H1 (cell line): ENCODE data around the gene ATG7. TPM values are rescaled to one million over a fixed set of nuclear protein-coding genes. Genes with fewer than 3 reads are reported as not detected.

Experiments used
- CTCF ChIA-PET: fragments of 300-600 bp; sonication (Branson Sonifier 250); formaldehyde crosslinking; loops from one replicate; lab custom pipeline; 2021; ENCODE audit not compliant: partially characterized antibody; lab: Charles Lee
- POLR2A ChIA-PET: fragments of 300-600 bp; sonication (Branson Sonifier 250); formaldehyde crosslinking; loops from one replicate; lab custom pipeline; 2021; ENCODE audit warnings: inconsistent platforms; ENCODE audit not compliant: partially characterized antibody; lab: Charles Lee
- DNase-seq, 2 experiments: peaks; one replicate each; pipeline versions ENCODE4 v3.0.0 to v3.0.0-alpha.2; 2010 to 2022; ENCODE audit warnings: low spot score in 2 of 2, low read depth in 1 of 2, mixed read lengths in 1 of 2
- FAIRE-seq: peaks from 2 replicates; lab custom pipeline; 2011; peaks lifted over from hg19 to GRCh38; lab: Jason Lieb, UNC
- H2AFZ ChIP-seq: 2 replicates; pipeline ENCODE4 v1.8.1; 2012; ENCODE audit warnings: low read length, inconsistent platforms
- H2AK5ac ChIP-seq: 2 replicates; pipeline ENCODE4 v1.6.1; 2013; ENCODE audit warnings: low read depth, low read length
- H2BK120ac ChIP-seq: replicated peaks from 2 replicates; pipeline ENCODE3; 2013; ENCODE audit warnings: low read depth, low read length, inconsistent platforms
- H2BK12ac ChIP-seq: 2 replicates; pipeline ENCODE4 v1.6.1; 2013; ENCODE audit warnings: low read depth, low read length
- H2BK15ac ChIP-seq: 2 replicates; pipeline ENCODE4 v1.6.1; 2013; ENCODE audit warnings: low read length
- H2BK20ac ChIP-seq: 2 replicates; pipeline ENCODE4 v1.6.1; 2013; ENCODE audit warnings: low read length
- H2BK5ac ChIP-seq: 2 replicates; pipeline ENCODE4 v1.6.1; 2013; ENCODE audit warnings: low read depth, low read length
- H3K14ac ChIP-seq: 2 replicates; pipeline ENCODE4 v1.6.1; 2013; ENCODE audit warnings: inconsistent platforms; ENCODE audit not compliant: insufficient read length
- H3K18ac ChIP-seq: 2 replicates; pipeline ENCODE4 v1.6.1; 2013; ENCODE audit warnings: low read length; ENCODE audit errors: extremely low read depth
- H3K23ac ChIP-seq: 2 replicates; pipeline ENCODE4 v1.6.1; 2013; ENCODE audit warnings: inconsistent platforms; ENCODE audit not compliant: insufficient read length
- H3K23me2 ChIP-seq: 2 replicates; pipeline ENCODE4 v1.6.1; 2013; ENCODE audit warnings: low read depth, low read length
- H3K27ac ChIP-seq: 2 replicates; pipeline ENCODE4 v1.6.1; 2011; ENCODE audit warnings: low read depth, low read length, inconsistent platforms
- H3K27me3 ChIP-seq, 4 experiments: replicated peaks in 1 of 4; 1 replicate in 1 of 4; 2 replicates in 3 of 4; pipeline versions ENCODE4 v1.6.1 to v1.8.1; 2011 to 2013; ENCODE audit warnings: low read length in 3 of 4, mild to moderate bottlenecking in 3 of 4, inconsistent platforms in 2 of 4, mixed read lengths in 2 of 4, moderate library complexity in 1 of 4; ENCODE audit not compliant: control insufficient read depth in 3 of 4, insufficient read depth in 3 of 4; ENCODE audit errors: extremely low read depth in 1 of 4
- H3K36me3 ChIP-seq, 4 experiments: 2 replicates each; pipeline versions ENCODE4 v1.6.1 to v1.8.1; 2011 to 2013; ENCODE audit warnings: mild to moderate bottlenecking in 4 of 4, low read length in 3 of 4, moderate library complexity in 2 of 4, control low read depth in 1 of 4, inconsistent platforms in 1 of 4; ENCODE audit not compliant: insufficient read depth in 4 of 4, control insufficient read depth in 2 of 4
- H3K4ac ChIP-seq: replicated peaks from 2 replicates; pipeline ENCODE3; 2013; ENCODE audit warnings: low read length, low read depth, mixed read lengths, inconsistent platforms; ENCODE audit not compliant: insufficient read length
- H3K4me1 ChIP-seq, 4 experiments: replicated peaks in 1 of 4; 1 replicate in 1 of 4; 2 replicates in 3 of 4; pipeline versions ENCODE4 v1.6.1 to v1.8.1; 2011 to 2013; ENCODE audit warnings: low read length in 3 of 4, inconsistent platforms in 2 of 4, mixed read lengths in 1 of 4; ENCODE audit not compliant: insufficient read depth in 4 of 4, control insufficient read depth in 3 of 4
- H3K4me2 ChIP-seq, 2 experiments: 2 replicates each; pipeline versions ENCODE4 v1.6.1 to v1.8.1; 2011 to 2013; ENCODE audit warnings: low read depth in 2 of 2, low read length in 2 of 2, control low read depth in 1 of 2, inconsistent platforms in 1 of 2, mild to moderate bottlenecking in 1 of 2; ENCODE audit not compliant: insufficient read depth in 1 of 2
- H3K4me3 ChIP-seq, 4 experiments: fragments of 200-600, 300-600 bp in 1 of 4; sonication (generic), shearing (Covaris generic), sonication (Bioruptor Twin) in 1 of 4; 2 replicates each; pipeline versions ENCODE4 v1.5.1 to v1.8.1; 2011 to 2016; ENCODE audit warnings: low read length in 4 of 4, low read depth in 3 of 4, control low read depth in 2 of 4, inconsistent platforms in 2 of 4, mild to moderate bottlenecking in 2 of 4, mixed read lengths in 1 of 4, moderate library complexity in 1 of 4; ENCODE audit not compliant: insufficient read depth in 2 of 4; ENCODE audit errors: extremely low read depth in 1 of 4
- H3K56ac ChIP-seq: replicated peaks from 2 replicates; pipeline ENCODE3; 2013; ENCODE audit warnings: low read depth, mild to moderate bottlenecking, mixed read lengths, low read length, inconsistent platforms; ENCODE audit not compliant: insufficient read length
- H3K79me1 ChIP-seq: 2 replicates; pipeline ENCODE4 v1.6.1; 2013; ENCODE audit warnings: low read depth, low read length, control low read depth
- H3K79me2 ChIP-seq, 2 experiments: 2 replicates each; pipeline versions ENCODE4 v1.6.1 to v1.8.1; 2012 to 2013; ENCODE audit warnings: low read length in 2 of 2, mild to moderate bottlenecking in 2 of 2, inconsistent platforms in 1 of 2; ENCODE audit not compliant: insufficient read depth in 2 of 2, control insufficient read depth in 1 of 2
- H3K9ac ChIP-seq, 4 experiments: replicated peaks in 1 of 4; 1 replicate in 1 of 4; 2 replicates in 3 of 4; pipeline versions ENCODE4 v1.6.1 to v1.8.1; 2011 to 2013; ENCODE audit warnings: low read depth in 3 of 4, low read length in 3 of 4, control low read depth in 2 of 4, mild to moderate bottlenecking in 2 of 4, moderate library complexity in 2 of 4, inconsistent platforms in 1 of 4; ENCODE audit errors: extremely low read depth in 1 of 4
- H3K9me3 ChIP-seq, 2 experiments: 2 replicates each; pipeline versions ENCODE4 v1.6.1 to v1.8.1; 2012 to 2013; ENCODE audit warnings: mild to moderate bottlenecking in 2 of 2, moderate library complexity in 2 of 2, control low read depth in 1 of 2, inconsistent platforms in 1 of 2, low read depth in 1 of 2, low read length in 1 of 2, mixed read lengths in 1 of 2; ENCODE audit not compliant: insufficient read depth in 2 of 2
- H4K20me1 ChIP-seq, 2 experiments: replicated peaks in 1 of 2; 2 replicates each; pipeline versions ENCODE3 to v1.8.1; 2011 to 2013; ENCODE audit warnings: inconsistent platforms in 2 of 2, low read length in 2 of 2, mild to moderate bottlenecking in 1 of 2; ENCODE audit not compliant: insufficient read depth in 2 of 2, control insufficient read depth in 1 of 2
- H4K5ac ChIP-seq: 2 replicates; pipeline ENCODE4 v1.6.1; 2013; ENCODE audit warnings: low read length, low read depth, mixed read lengths, inconsistent platforms; ENCODE audit not compliant: insufficient read length
- H4K8ac ChIP-seq: 2 replicates; pipeline ENCODE4 v1.8.0; 2013; ENCODE audit warnings: mild to moderate bottlenecking, moderate library complexity, low read length, inconsistent platforms; ENCODE audit not compliant: insufficient read depth; ENCODE audit errors: extremely low read depth
- H4K91ac ChIP-seq: replicated peaks from 2 replicates; pipeline ENCODE3; 2013; ENCODE audit warnings: low read length, mixed read lengths, inconsistent platforms; ENCODE audit not compliant: insufficient read length
- BACH1 ChIP-seq: IDR thresholded peaks from 2 replicates; pipeline ENCODE4 v1.6.1; 2012; ENCODE audit warnings: low read length, improper control_type of control experiment
- CBX8 ChIP-seq: fragments of 300-800, 300-1000 bp; sonication (generic); IDR thresholded peaks from 2 replicates; pipeline ENCODE4 v1.7.1; 2016; ENCODE audit warnings: low read depth, low read length, borderline replicate concordance
- CEBPB ChIP-seq: IDR thresholded peaks from 2 replicates; pipeline ENCODE4 v1.6.1; 2012; ENCODE audit warnings: low read depth, low read length
- CHD2 ChIP-seq: IDR thresholded peaks from 2 replicates; pipeline ENCODE4 v1.6.1; 2012; ENCODE audit warnings: low read length, improper control_type of control experiment
- EGR1 ChIP-seq: IDR thresholded peaks from 2 replicates; pipeline ENCODE4 v1.6.1; 2011; ENCODE audit warnings: low read depth, low read length, borderline replicate concordance
- HDAC6 ChIP-seq: IDR thresholded peaks from one replicate; pipeline ENCODE4 v1.7.1; 2012; ENCODE audit warnings: low read depth, mild to moderate bottlenecking, inconsistent platforms, low read length, moderate library complexity
- KDM4A ChIP-seq: IDR thresholded peaks from one replicate; pipeline ENCODE4 v1.7.1; 2012; ENCODE audit warnings: low read depth, mild to moderate bottlenecking, moderate library complexity, low read length, inconsistent platforms; ENCODE audit not compliant: severe bottlenecking
- POLR2A ChIP-seq, 2 experiments: IDR thresholded peaks; 1 replicate in 1 of 2; 2 replicates in 1 of 2; pipeline ENCODE4 v1.6.1; 2011; ENCODE audit warnings: low read depth in 2 of 2, low read length in 2 of 2, mild to moderate bottlenecking in 2 of 2; ENCODE audit errors: control extremely low read depth in 1 of 2
- POLR2AphosphoS5 ChIP-seq: IDR thresholded peaks from 2 replicates; pipeline ENCODE4 v1.6.1; 2011; ENCODE audit warnings: low read depth, low read length
- RBBP5 ChIP-seq: IDR thresholded peaks from 2 replicates; pipeline ENCODE4 v1.7.1; 2012; ENCODE audit warnings: low read depth, mild to moderate bottlenecking, inconsistent platforms, low read length, moderate library complexity, borderline replicate concordance
- RNF2 ChIP-seq: fragments of 200-900, 300-1000 bp; sonication (generic); IDR thresholded peaks from 2 replicates; pipeline ENCODE4 v1.7.1; 2016; ENCODE audit warnings: borderline replicate concordance, low read depth, mild to moderate bottlenecking, antibody characterized with exemption, low read length; ENCODE audit not compliant: poor library complexity, severe bottlenecking; ENCODE audit errors: missing control alignments
- SIX5 ChIP-seq: IDR thresholded peaks from 2 replicates; pipeline ENCODE4 v1.6.1; 2011; ENCODE audit warnings: mild to moderate bottlenecking, low read depth, low read length
- TBP ChIP-seq: IDR thresholded peaks from 2 replicates; pipeline ENCODE4 v1.6.1; 2011; ENCODE audit warnings: low read depth, low read length, improper control_type of control experiment
- WGBS, 2 experiments: shearing (Covaris generic) in 1 of 2; methylation state at CpG; one replicate each; pipeline versions ENCODE4 v1.1.6 to v1.1.7; 2013 to 2015; ENCODE audit warnings: low lambda C conversion rate in 2 of 2, mixed read lengths in 2 of 2, inconsistent platforms in 1 of 2, low coverage in 1 of 2, missing lambda C conversion rate in 1 of 2; ENCODE audit not compliant: insufficient replicate concordance in 2 of 2, insufficient coverage in 1 of 2, insufficient read length in 1 of 2; ENCODE audit errors: extremely low coverage in 1 of 2, missing lambda C conversion rate in 1 of 2; 5-methylcytosine and 5-hydroxymethylcytosine counted together
- polyA plus RNA-seq, 7 experiments: library from polyadenylated mRNA; depleted of rRNA in 3 of 7; stranded (reverse) in 5 of 7; unstranded in 2 of 7; fragments of >200 nt in 5 of 7; fragments of 200-250 nt in 2 of 7; gene quantifications; 1 replicate in 5 of 7; 2 replicates in 1 of 7; 4 replicates in 1 of 7; pipeline versions ENCODE4 v1.2.1 to v1.2.3, GENCODE V29; 2011 to 2013; ENCODE audit warnings: missing spikeins in 2 of 7, mixed read lengths in 2 of 7
- total RNA-seq: library from RNA; stranded (reverse); fragmentation: NEBNext Ultra II Directional; extraction: Animal tissue kit (Norgen Biotek cat#: 25700); gene quantifications from 2 replicates; pipeline ENCODE4 v1.2.1, GENCODE V29; 2021

The ATG7 gene
- total and polyA plus RNA-seq, 2 of the 8 experiments (the other 6 are each of a cell fraction or from before 2014, with no cell fraction given) = 15.0 to 19.1 TPM

DNA sequence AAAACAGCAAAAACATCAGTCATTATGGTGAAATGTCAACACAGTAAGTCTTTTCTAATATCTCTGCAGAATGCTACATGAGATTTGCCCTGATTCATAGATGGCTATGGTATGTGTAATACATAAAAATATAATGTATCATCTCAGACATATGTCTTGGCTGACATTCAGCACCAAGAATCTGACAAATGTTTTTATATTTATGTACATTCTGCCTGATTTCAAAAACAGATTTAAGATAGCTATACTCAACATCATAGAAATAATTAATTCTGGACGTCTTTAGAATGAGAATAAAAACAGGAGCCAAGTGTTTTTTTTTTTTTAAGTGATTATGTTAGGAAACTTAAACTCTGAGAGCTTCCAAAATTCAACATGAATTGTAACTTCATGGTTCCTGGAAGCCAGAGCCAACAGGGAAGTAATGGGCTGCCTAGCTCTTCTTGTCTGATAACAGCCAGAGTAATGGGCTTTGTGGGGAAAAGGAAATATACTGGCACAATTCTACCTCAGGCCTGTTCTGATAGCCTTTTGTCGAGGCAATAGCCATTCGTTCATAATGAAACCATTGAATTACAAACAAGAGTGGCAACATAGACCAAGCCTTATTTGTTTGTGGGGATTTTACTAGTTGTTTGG lies 187.1 kb downstream of the ATG7 start:
- Histone ChIP-seq H3K36me3 (no peaks in the 10 kb centered on the region), H3K23me2 (no peaks in the 10 kb centered on the region), H4K8ac (no peak overlapping the region), H3K9me3 (no peaks in the 10 kb centered on the region), H3K79me1 (no peaks in the 10 kb centered on the region), H3K4me3 (no peak overlapping the region), H2BK12ac (no peak overlapping the region), H3K23ac (no peak overlapping the region), H3K79me2 (no peaks in the 10 kb centered on the region), H4K91ac (no peak overlapping the region), H3K27ac (no peak overlapping the region), H2BK5ac (no peak overlapping the region), H4K20me1 (no peaks in the 10 kb centered on the region), H3K4ac (no peak overlapping the region), H2AK5ac (no peak overlapping the region), H3K4me1 (no peaks in the 10 kb centered on the region; a peak in 1 of 7 replicates), H3K14ac (no peak overlapping the region), H3K18ac (no peak overlapping the region), H3K27me3 (no peaks in the 10 kb centered on the region), H2AFZ (no peak overlapping the region), H2BK120ac (no peak overlapping the region), H3K9ac (no peak overlapping the region), H4K5ac (no peak overlapping the region), H3K56ac (no peak overlapping the region), H3K4me2 (no peak overlapping the region), H2BK20ac (no peak overlapping the region), H2BK15ac (no peak overlapping the region)
- ChIA-PET POLR2A (interaction anchor here (0.7 kb wide), 1 partner anchor 83 kb away, joined by 3 read pairs; no protein-coding TSS in a partner anchor), CTCF (interaction anchor here (0.7 to 2.2 kb wide), 6 partner anchors 9 to 190 kb away, joined by 3 to 7 read pairs (median 3); no protein-coding TSS in a partner anchor)
- TF ChIP-seq CEBPB = no peak
- no peak for TF ChIP-seq CHD2
- no peak for TF ChIP-seq HDAC6
- TF ChIP-seq POLR2A (IDR thresholded peaks at IDR 0.05; ENCODE audit: control extremely low read depth in 1 of 2, low read depth in 2 of 2, low read length in 2 of 2) = no peak
- TF ChIP-seq SIX5 = no peak
- no peak for TF ChIP-seq RBBP5
- TF ChIP-seq BACH1 = no peak
- TF ChIP-seq POLR2AphosphoS5 = no peak
- no peak for TF ChIP-seq TBP
- TF ChIP-seq CBX8 = no peak
- TF ChIP-seq KDM4A = no peak
- TF ChIP-seq RNF2 = no peak
- no peak for TF ChIP-seq EGR1
- DNase-seq (no peak), FAIRE-seq (no peak)
- WGBS, 2 experiments = 87% methylated on average over 3 of the region's 3 CpGs; no CpG with 5 or more reads in 1 of the 2 experiments
